ENCODE data around the gene IKZF2.

IKZF2 gene

DNA sequence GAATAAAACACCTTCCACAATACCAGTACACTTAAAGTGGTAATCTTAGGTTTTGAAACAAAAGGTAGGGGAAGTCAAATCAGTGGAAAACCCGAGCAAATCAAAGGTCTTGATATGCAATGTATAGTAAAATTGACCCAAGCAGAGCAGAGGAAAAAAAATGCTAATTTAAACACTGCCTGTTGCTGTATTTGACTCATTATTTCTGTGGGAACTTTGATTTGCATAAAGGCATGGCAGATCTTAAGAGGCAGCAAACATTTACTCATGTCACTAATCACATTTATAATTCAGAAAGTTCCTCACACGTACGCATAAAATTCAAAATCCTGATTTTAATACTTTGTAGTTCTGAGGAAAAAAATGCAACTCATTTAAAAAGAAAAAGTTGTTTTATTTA, 64.4 kb downstream of the IKZF2 start:
- FAIRE-seq (no peak), DNase-seq (ENCODE audit: insufficient read length) (no peak)
- TF ChIP-seq POLR2A (IDR thresholded peaks at IDR 0.05; ENCODE audit: low read depth, low read length) (no peak), POLR2AphosphoS5 (IDR thresholded peaks at IDR 0.05; ENCODE audit: low read depth, low read length) (no peak), TAF1 (IDR thresholded peaks at IDR 0.05; ENCODE audit: borderline replicate concordance, low read depth, low read length) (no peak)

DNA sequence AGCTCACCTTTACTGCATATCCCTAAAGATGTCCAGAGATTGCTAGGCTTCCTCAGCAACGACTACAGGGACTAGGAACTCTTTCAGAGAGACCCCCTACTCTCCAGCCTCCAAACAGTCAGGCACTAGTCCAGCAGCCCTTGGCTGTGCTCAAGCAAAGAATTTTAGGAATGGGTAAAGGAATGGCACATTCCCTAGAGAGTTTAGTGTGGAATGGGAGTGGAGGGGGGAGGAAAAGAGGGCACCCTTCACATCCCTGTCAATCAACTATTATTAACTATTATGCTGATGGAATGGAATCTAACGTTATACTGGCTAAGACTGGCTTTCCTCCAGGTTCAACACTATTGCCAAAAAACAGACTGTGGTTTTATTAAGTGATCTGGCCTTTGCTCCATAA, 64.8 kb downstream of the IKZF2 start:
- no peak for TF ChIP-seq TAF1 (IDR thresholded peaks at IDR 0.05; ENCODE audit: borderline replicate concordance, low read depth, low read length)
- TF ChIP-seq POLR2AphosphoS5 (IDR thresholded peaks at IDR 0.05; ENCODE audit: low read depth, low read length) = no peak
- no peak for TF ChIP-seq POLR2A (IDR thresholded peaks at IDR 0.05; ENCODE audit: low read depth, low read length)
- no peak for DNase-seq (ENCODE audit: insufficient read length)
- FAIRE-seq = no peak

DNA sequence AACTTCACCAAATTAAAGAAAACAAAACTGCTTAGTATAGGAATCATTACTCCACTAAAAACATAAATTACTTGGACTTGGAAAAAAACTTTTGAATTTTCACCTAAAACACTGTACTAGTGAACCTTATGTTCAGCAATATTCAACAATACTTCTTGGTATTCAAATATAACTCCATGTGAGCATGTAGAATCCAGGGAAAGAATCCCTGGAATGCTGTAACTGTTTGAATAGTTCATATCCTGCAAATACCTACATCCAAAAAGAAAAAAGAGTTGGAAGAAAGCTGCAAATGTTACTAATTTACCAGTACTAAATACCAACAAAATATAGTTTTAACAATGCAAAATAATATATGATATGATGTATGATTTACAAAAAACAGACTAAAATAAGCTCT, 65.4 kb downstream of the IKZF2 start:
- FAIRE-seq = no peak
- no peak for DNase-seq (ENCODE audit: insufficient read length)
- no peak for TF ChIP-seq POLR2A (IDR thresholded peaks at IDR 0.05; ENCODE audit: low read depth, low read length)
- TF ChIP-seq TAF1 (IDR thresholded peaks at IDR 0.05; ENCODE audit: borderline replicate concordance, low read depth, low read length) = no peak
- no peak for TF ChIP-seq POLR2AphosphoS5 (IDR thresholded peaks at IDR 0.05; ENCODE audit: low read depth, low read length)

DNA sequence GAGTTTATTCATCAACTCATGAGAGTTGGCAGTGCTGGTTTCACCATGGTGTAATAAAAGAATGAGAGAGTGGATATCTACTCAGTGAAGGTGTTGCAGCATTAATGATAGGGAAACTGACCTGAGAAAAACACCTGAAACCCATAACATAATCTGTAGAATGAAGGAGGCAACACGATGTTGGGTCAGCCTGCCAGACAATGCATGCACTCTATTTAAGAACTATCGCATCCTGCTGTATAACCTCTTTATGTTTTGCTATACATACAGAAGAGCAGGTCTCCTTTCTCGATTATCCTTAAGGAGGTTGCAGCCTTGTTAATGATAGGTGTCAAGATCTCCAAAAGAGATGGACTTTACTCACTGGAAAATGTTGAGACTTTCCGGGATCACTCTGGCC, 65.9 kb downstream of the IKZF2 start:
- FAIRE-seq (peak; percentile 61), DNase-seq (ENCODE audit: insufficient read length) (no peak)
- TF ChIP-seq POLR2AphosphoS5 (IDR thresholded peaks at IDR 0.05; ENCODE audit: low read depth, low read length) = no peak
- no peak for TF ChIP-seq POLR2A (IDR thresholded peaks at IDR 0.05; ENCODE audit: low read depth, low read length)
- TF ChIP-seq TAF1 (IDR thresholded peaks at IDR 0.05; ENCODE audit: borderline replicate concordance, low read depth, low read length) = no peak

DNA sequence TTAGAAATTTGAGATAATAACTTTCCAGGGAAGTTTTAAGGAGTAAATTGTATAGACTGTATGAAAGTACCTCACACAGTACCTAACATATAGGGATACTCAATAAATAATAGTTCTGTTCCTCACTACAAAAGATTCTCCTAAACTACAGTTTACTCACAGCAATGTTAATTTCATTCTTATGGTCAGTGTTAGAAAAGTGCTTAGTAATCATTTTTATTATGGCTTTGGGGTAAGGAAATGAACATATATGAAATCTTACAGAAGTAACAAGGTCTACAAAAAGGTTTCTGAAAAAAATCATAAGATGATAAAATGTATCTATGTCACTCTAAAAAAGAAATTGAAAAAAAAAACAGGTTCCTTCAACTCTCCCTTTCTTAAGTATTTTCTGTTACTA, 67.2 kb downstream of the IKZF2 start:
- TF ChIP-seq POLR2A (IDR thresholded peaks at IDR 0.05; ENCODE audit: low read depth, low read length) (no peak), TAF1 (IDR thresholded peaks at IDR 0.05; ENCODE audit: borderline replicate concordance, low read depth, low read length) (no peak), POLR2AphosphoS5 (IDR thresholded peaks at IDR 0.05; ENCODE audit: low read depth, low read length) (no peak)
- FAIRE-seq = peak; percentile 40
- DNase-seq (ENCODE audit: insufficient read length) = no peak

DNA sequence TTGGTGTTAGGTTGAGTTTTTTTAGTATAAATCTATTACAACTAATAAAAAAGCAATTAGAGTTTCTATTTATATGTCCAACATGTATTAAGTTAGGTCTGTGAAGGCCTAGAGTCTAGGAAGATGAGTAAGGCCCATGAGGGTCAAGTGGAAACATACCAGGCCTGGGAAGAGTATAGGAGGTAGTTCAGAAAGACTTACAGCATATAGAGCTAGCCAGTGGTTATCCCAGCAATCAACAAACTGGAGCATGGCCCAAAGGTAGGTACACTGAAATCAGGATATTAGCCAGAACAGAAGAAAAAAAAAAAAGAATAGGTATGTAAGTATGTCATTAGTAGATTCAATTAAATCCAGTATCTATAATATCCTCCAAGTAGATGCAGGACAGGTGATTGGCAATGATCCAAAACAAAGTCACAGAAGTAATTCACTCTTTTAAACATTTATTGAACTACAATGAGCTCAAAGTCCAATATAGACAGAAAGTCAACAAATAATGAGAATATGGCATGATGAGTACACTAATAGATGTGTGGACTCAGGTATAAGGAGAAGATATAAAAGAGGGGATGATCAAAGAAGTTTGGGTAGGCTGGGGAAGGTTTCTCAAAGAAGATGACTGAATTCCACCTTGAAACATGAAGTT, 70.3 kb downstream of the IKZF2 start:
- FAIRE-seq (no peak), DNase-seq (ENCODE audit: insufficient read length) (no peak)
- TF ChIP-seq TAF1 (IDR thresholded peaks at IDR 0.05; ENCODE audit: borderline replicate concordance, low read depth, low read length) (no peak), POLR2AphosphoS5 (IDR thresholded peaks at IDR 0.05; ENCODE audit: low read depth, low read length) (no peak), POLR2A (IDR thresholded peaks at IDR 0.05; ENCODE audit: low read depth, low read length) (no peak)

DNA sequence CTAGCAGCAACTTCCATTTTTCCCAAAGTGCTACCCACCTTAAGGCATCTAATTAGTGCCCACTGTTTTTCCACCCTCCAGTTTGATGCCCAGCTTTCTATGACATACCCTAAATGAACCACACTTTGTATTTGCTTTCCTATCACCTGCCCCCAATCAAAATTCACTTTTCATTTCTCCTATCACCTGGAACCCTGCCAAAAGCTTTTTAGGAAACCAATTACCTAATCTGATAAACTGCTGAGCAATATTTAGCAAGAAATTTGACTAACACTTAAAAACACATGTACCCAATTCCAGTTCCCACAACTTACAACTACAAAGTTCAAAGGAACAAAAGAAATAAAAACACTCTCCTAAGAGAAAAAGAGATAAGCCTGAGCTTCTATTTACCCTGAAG, 71.7 kb downstream of the IKZF2 start:
- DNase-seq (ENCODE audit: insufficient read length) (no peak), FAIRE-seq (no peak)
- no peak for TF ChIP-seq POLR2AphosphoS5 (IDR thresholded peaks at IDR 0.05; ENCODE audit: low read depth, low read length)
- TF ChIP-seq POLR2A (IDR thresholded peaks at IDR 0.05; ENCODE audit: low read depth, low read length) = no peak
- no peak for TF ChIP-seq TAF1 (IDR thresholded peaks at IDR 0.05; ENCODE audit: borderline replicate concordance, low read depth, low read length)

DNA sequence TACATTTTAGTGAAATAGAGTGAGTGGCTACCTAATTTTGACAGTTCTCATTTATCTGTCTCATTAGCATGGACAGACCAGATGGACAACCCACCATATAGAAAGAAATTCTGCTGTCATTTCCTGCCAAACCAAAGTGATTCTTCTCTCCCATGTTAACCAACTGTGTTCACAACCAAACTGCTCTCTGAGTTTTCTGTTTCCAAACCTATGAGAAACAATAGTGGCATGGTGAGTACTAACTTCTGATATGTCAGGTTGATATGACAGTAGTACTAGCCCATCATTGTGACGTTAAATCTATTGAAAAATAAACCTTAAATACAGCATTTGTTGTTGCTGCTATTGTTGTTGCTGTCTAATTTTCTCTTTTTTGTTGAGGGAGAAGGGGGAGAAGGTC, 72.7 kb downstream of the IKZF2 start:
- TF ChIP-seq TAF1 (IDR thresholded peaks at IDR 0.05; ENCODE audit: borderline replicate concordance, low read depth, low read length) = no peak
- no peak for TF ChIP-seq POLR2A (IDR thresholded peaks at IDR 0.05; ENCODE audit: low read depth, low read length)
- FAIRE-seq (no peak), DNase-seq (ENCODE audit: insufficient read length) (no peak)

DNA sequence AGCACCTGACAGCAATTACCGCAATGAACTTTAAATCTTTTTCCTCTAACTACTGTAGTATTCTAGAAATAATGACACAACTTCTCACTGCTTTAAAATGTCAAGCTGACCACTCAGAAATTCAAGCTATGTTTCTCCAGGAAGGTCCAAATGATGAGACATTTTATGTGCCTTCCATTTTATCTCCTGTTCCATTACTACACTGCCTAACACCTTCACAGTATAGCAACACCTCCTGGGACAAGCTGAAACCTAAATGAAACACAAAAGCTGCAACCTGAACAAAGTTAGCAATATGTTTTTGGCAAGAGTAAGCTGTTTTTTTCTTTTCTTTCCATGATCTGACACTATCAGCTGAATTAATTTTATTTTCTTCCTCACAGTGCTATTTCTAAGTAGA, 81.9 kb downstream of the IKZF2 start:
- TF ChIP-seq TAF1 (IDR thresholded peaks at IDR 0.05; ENCODE audit: borderline replicate concordance, low read depth, low read length) = no peak
- no peak for TF ChIP-seq POLR2A (IDR thresholded peaks at IDR 0.05; ENCODE audit: low read depth, low read length)
- TF ChIP-seq POLR2AphosphoS5 (IDR thresholded peaks at IDR 0.05; ENCODE audit: low read depth, low read length) = no peak
- FAIRE-seq = no peak
- no peak for DNase-seq (ENCODE audit: insufficient read length)

DNA sequence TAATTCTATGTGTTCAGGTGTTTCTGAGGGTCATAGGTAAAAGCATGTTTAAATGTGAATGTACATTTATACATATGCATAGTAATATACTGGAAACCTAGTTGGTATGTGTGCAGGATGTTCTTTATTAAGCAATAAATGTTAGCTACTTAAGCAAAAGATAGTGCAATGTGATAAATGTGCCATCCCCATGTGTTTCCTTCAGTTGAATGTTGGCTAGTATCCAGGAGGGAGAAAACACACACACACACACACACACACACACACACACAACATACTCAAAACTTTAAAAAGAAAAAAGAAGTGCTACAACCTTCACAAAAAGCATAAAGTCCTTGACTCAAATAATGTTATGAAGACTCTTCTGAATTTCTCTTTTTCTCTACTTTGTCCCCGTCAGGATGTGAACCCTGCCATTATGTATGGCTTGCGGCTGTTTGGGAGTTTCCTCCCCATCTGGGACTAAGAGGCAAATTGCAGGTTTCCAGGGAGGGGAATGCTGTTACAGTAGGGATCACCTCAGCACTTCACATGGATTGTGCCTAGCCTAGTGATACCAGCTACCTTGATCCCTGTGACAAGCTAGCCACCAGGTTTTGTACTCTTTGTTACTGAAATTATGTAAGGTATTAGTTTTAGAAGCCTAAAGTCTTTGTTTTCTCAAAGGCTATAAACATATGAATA, 82.6 kb downstream of the IKZF2 start:
- DNase-seq (ENCODE audit: insufficient read length) (no peak), FAIRE-seq (no peak)

DNA sequence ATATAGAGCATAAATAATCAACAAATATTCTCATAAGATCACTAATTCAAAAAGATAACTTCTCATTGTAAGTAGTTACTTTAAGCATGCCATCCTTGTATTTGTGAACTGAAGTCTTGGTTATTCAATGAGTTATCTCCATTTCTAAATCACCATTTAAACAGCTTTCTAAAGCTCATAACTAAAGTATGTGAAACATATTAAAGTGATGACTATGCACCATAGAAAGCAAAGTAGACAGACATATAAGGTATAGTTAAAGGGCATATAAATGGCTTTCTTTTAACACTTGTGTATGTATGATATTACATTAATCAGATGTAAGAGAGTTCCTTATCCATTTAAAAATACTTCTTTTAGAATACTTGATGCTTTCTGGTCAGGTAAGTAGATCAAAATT, 83.5 kb downstream of the IKZF2 start:
- DNase-seq (ENCODE audit: insufficient read length) (no peak), FAIRE-seq (no peak)
- TF ChIP-seq POLR2AphosphoS5 (IDR thresholded peaks at IDR 0.05; ENCODE audit: low read depth, low read length) (no peak), TAF1 (IDR thresholded peaks at IDR 0.05; ENCODE audit: borderline replicate concordance, low read depth, low read length) (no peak), POLR2A (IDR thresholded peaks at IDR 0.05; ENCODE audit: low read depth, low read length) (no peak)

More for the DNA sequence above, 82.6 kb downstream of the IKZF2 start:
- TF ChIP-seq POLR2A (IDR thresholded peaks at IDR 0.05; ENCODE audit: low read depth, low read length) = no peak
- TF ChIP-seq TAF1 (IDR thresholded peaks at IDR 0.05; ENCODE audit: borderline replicate concordance, low read depth, low read length) = no peak
- no peak for TF ChIP-seq POLR2AphosphoS5 (IDR thresholded peaks at IDR 0.05; ENCODE audit: low read depth, low read length)

DNA sequence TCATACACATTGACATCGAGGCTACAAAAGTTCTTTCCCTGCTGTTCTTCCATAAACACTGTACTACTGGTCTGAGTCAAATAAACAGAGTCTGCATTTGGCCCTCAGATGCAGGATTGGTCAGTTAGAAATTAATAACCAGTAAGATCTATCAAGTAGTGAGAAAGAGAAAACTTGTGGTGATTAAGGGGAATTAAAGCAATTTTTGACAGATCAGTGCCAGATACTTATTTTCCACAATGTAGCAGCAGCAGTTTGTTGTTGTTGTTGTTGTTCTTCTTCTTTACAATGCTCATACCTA, 85.0 kb downstream of the IKZF2 start:
- DNase-seq (ENCODE audit: insufficient read length) (no peak), FAIRE-seq (no peak)
- no peak for TF ChIP-seq TAF1 (IDR thresholded peaks at IDR 0.05; ENCODE audit: borderline replicate concordance, low read depth, low read length)
- TF ChIP-seq POLR2A (IDR thresholded peaks at IDR 0.05; ENCODE audit: low read depth, low read length) = no peak
- TF ChIP-seq POLR2AphosphoS5 (IDR thresholded peaks at IDR 0.05; ENCODE audit: low read depth, low read length) = no peak
